K562 (cell line): ENCODE measurements around the gene NGDN. TPM values are rescaled to one million over a fixed set of nuclear protein-coding genes. Genes with fewer than 3 reads are reported as not detected.
A peak's percentile ranks its signal among the peaks of the same experiment; 100 is the strongest.

Experiments
- ATAC-seq: fragments of 200-7000 bp; cut with Tn5 transposase; 3 replicates; pipeline ENCODE4 v1.9.1; 2020; ENCODE audit warnings: moderate library complexity
- BruUV-seq: library from RNA; stranded (reverse); fragments of 400-500 nt; replicated peaks from 2 replicates; lab custom pipeline; 2021; lab: Mats Ljungman, UMichigan
- CTCF ChIA-PET: fragments of 300-600 bp; formaldehyde crosslinking; extraction: SDS; loops from one replicate; lab custom pipeline; 2021; ENCODE audit warnings: low intra/inter-chr PET ratio; lab: Yijun Ruan, JAX
- POLR2A ChIA-PET: fragments of 300-600, 350-650 bp; sonication (Branson Sonifier 250); formaldehyde crosslinking; extraction: SDS; loops from one replicate; lab custom pipeline; 2021; ENCODE audit warnings: antibody characterized with exemption, inconsistent platforms; lab: Yijun Ruan, JAX
- DNase-seq, 4 experiments: peaks; one replicate each; pipeline versions ENCODE4 v3.0.0 to v3.0.0-alpha.2; 2011 to 2018; ENCODE audit warnings: low spot score in 3 of 4, mixed read lengths in 3 of 4; ENCODE audit errors: extremely low read depth in 1 of 4
- FAIRE-seq: peaks from 2 replicates; lab custom pipeline; 2011; peaks lifted over from hg19 to GRCh38; lab: Jason Lieb, UNC
- H2AFZ ChIP-seq: 2 replicates; pipeline ENCODE4 v1.6.0; 2011; ENCODE audit warnings: low read depth, low read length, control low read depth, inconsistent platforms
- H3K27ac ChIP-seq: fragments of 200-600 bp; 3 replicates; pipeline ENCODE4 v1.8.0; 2011; ENCODE audit warnings: low read depth, mild to moderate bottlenecking, control low read depth, inconsistent platforms, low read length, moderate library complexity, mixed read lengths; ENCODE audit errors: extremely low read depth
- H3K27me3 ChIP-seq, 2 experiments: fragments of 300-600 bp in 1 of 2; 2 replicates in 1 of 2; 3 replicates in 1 of 2; pipeline versions ENCODE4 v1.6.0 to v1.8.0; 2011; ENCODE audit warnings: inconsistent platforms in 2 of 2, low read length in 2 of 2, mild to moderate bottlenecking in 1 of 2, mixed read lengths in 1 of 2, moderate library complexity in 1 of 2; ENCODE audit not compliant: control insufficient read depth in 2 of 2, insufficient read depth in 2 of 2
- H3K36me3 ChIP-seq: fragments of 300-600 bp; 3 replicates; pipeline ENCODE4 v1.8.0; 2011; ENCODE audit warnings: mild to moderate bottlenecking, low read length, inconsistent platforms; ENCODE audit not compliant: control insufficient read depth, insufficient read depth
- H3K4me1 ChIP-seq, 2 experiments: fragments of 200-600 bp in 1 of 2; replicated peaks in 1 of 2; 2 replicates in 1 of 2; 3 replicates in 1 of 2; pipeline versions ENCODE4 v1.5.1 to v1.8.0; 2011; ENCODE audit warnings: inconsistent platforms in 2 of 2, low read length in 2 of 2, mild to moderate bottlenecking in 1 of 2, mixed read lengths in 1 of 2, moderate library complexity in 1 of 2; ENCODE audit not compliant: control insufficient read depth in 2 of 2, insufficient read depth in 2 of 2
- H3K4me2 ChIP-seq: 2 replicates; pipeline ENCODE4 v1.6.1; 2011; ENCODE audit warnings: low read length, control low read depth, inconsistent platforms, mixed read lengths; ENCODE audit not compliant: insufficient read depth
- H3K4me3 ChIP-seq: fragments of 200-600 bp; sonication (generic), shearing (Covaris generic); 2 replicates; pipeline ENCODE4 v1.5.1; 2016; ENCODE audit warnings: control low read depth, inconsistent platforms
- H3K79me2 ChIP-seq: fragments of 200-600 bp; 3 replicates; pipeline ENCODE4 v1.8.0; 2011; ENCODE audit warnings: low read length, inconsistent platforms; ENCODE audit not compliant: control insufficient read depth, insufficient read depth
- H3K9ac ChIP-seq, 2 experiments: 2 replicates each; pipeline versions ENCODE4 v1.6.0 to v1.6.1; 2011; ENCODE audit warnings: low read depth in 2 of 2, low read length in 2 of 2, control low read depth in 1 of 2, inconsistent platforms in 1 of 2, mild to moderate bottlenecking in 1 of 2, mixed read lengths in 1 of 2; ENCODE audit not compliant: insufficient read depth in 1 of 2
- H3K9me1 ChIP-seq: one replicate; pipeline ENCODE4 v1.6.0; 2011; ENCODE audit warnings: inconsistent platforms, mild to moderate bottlenecking, low read length, moderate library complexity; ENCODE audit not compliant: control insufficient read depth, insufficient read depth
- H3K9me3 ChIP-seq: replicated peaks from 2 replicates; pipeline ENCODE4 v1.5.1; 2011; ENCODE audit warnings: low read depth, low read length, inconsistent platforms; ENCODE audit not compliant: control insufficient read depth, insufficient read depth
- H4K20me1 ChIP-seq: replicated peaks from 2 replicates; pipeline ENCODE4 v1.6.1; 2011; ENCODE audit warnings: low read length, inconsistent platforms, mixed read lengths; ENCODE audit not compliant: control insufficient read depth, insufficient read depth
- CBX8 ChIP-seq: fragments of 200-600 bp; sonication (generic); IDR thresholded peaks from 2 replicates; pipeline ENCODE4 v1.6.1; 2012; ENCODE audit warnings: borderline replicate concordance, mixed run types, low read depth, mild to moderate bottlenecking, moderate library complexity, mixed read lengths, low read length, control low read depth, inconsistent platforms; ENCODE audit not compliant: poor library complexity, severe bottlenecking; ENCODE audit errors: extremely low read depth
- CTCFL ChIP-seq: IDR thresholded peaks from 2 replicates; pipeline ENCODE4 v1.6.1; 2011; ENCODE audit warnings: borderline replicate concordance, low read depth, mild to moderate bottlenecking, moderate library complexity, low read length; ENCODE audit not compliant: insufficient read depth, poor library complexity, severe bottlenecking
- DEAF1 ChIP-seq: fragments of 450-650 bp; formaldehyde crosslinking; IDR thresholded peaks from 2 replicates; pipeline ENCODE4 v1.4.0; 2020; ENCODE audit warnings: mild to moderate bottlenecking, moderate library complexity
- E2F1 ChIP-seq: sonication (generic); formaldehyde crosslinking; IDR thresholded peaks from 2 replicates; pipeline ENCODE4 v1.8.1; 2023; ENCODE audit warnings: mild to moderate bottlenecking, missing genetic modification reagents, moderate library complexity
- E2F4 ChIP-seq: sonication (generic); formaldehyde crosslinking; IDR thresholded peaks from 2 replicates; pipeline ENCODE4 v1.8.0; 2022; ENCODE audit warnings: mild to moderate bottlenecking, low read depth, missing genetic modification reagents
- HMGXB4 ChIP-seq: sonication (generic); formaldehyde crosslinking; IDR thresholded peaks from 2 replicates; pipeline ENCODE4 v1.8.1; 2023; ENCODE audit warnings: mild to moderate bottlenecking, missing genetic modification reagents
- KAT2B ChIP-seq: IDR thresholded peaks from one replicate; pipeline ENCODE4 v1.6.1; 2012; ENCODE audit warnings: low read depth, mild to moderate bottlenecking, control low read depth, inconsistent platforms, low read length, moderate library complexity
- MAFF ChIP-seq: IDR thresholded peaks from 2 replicates; pipeline ENCODE4 v1.6.1; 2012; ENCODE audit warnings: low read length, improper control_type of control experiment
- MEIS2 ChIP-seq: fragments of 450-650 bp; IDR thresholded peaks from 2 replicates; pipeline ENCODE4 v1.6.1; 2014; ENCODE audit warnings: mild to moderate bottlenecking; ENCODE audit not compliant: partially characterized antibody
- PRMT5 ChIP-seq: sonication (generic); formaldehyde crosslinking; IDR thresholded peaks from 2 replicates; pipeline ENCODE4 v1.5.0; 2020; ENCODE audit warnings: missing genetic modification reagents
- PTTG1 ChIP-seq: fragments of 450-650 bp; IDR thresholded peaks from 2 replicates; pipeline ENCODE4 v1.6.1; 2016; ENCODE audit warnings: low read depth, mild to moderate bottlenecking, missing genetic modification characterization, missing compliant biosample characterization
- SMARCC2 ChIP-seq: fragments of 450-650 bp; IDR thresholded peaks from 2 replicates; pipeline ENCODE4 v1.6.1; 2017; ENCODE audit warnings: antibody characterized with exemption, moderate library complexity, mild to moderate bottlenecking, low read depth
- ZNF217 ChIP-seq: sonication (generic); formaldehyde crosslinking; IDR thresholded peaks from 2 replicates; pipeline ENCODE4 v1.8.0; 2022; ENCODE audit warnings: mild to moderate bottlenecking, missing genetic modification reagents
- ZSCAN32 ChIP-seq: fragments of 450-650 bp; formaldehyde crosslinking; IDR thresholded peaks from 2 replicates; pipeline ENCODE4 v1.4.0; 2020; ENCODE audit warnings: mild to moderate bottlenecking, moderate library complexity
- in situ Hi-C: fragments of 300-500 bp; cut with MboI; formaldehyde crosslinking; loops from 4 replicates; pipeline ENCODE4 v1.15.0; 2018; ENCODE audit warnings: inconsistent platforms, mixed read lengths
- intact Hi-C: fragments of 100-400 bp; cut with micrococcal nuclease; formaldehyde crosslinking; loops from 2 replicates; pipeline ENCODE4 v1.14.2; 2022
- polyA plus RNA-seq, 8 experiments: library from polyadenylated mRNA; depleted of rRNA in 4 of 8; stranded (reverse) in 5 of 8; unstranded in 3 of 8; fragments of >200 nt; fragmentation: Nextera tagmentation in 2 of 8; fragmentation: Illumina TruSeq in 1 of 8; extraction: Ambion mirVana in 2 of 8; extraction: Trizol in 1 of 8; gene quantifications; 2 replicates each; pipeline versions ENCODE4 v1.2.1 to v1.2.3, GENCODE V29; 2011 to 2014; ENCODE audit warnings: inconsistent platforms in 1 of 8, missing spikeins in 1 of 8
- total RNA-seq, 7 experiments: library from RNA; depleted of rRNA in 6 of 7; stranded (reverse); fragments of >200 nt in 6 of 7; fragmentation: Illumina TruSeq in 2 of 7; extraction: Trizol in 2 of 7; gene quantifications; 2 replicates each; pipeline versions ENCODE4 v1.2.1 to v1.2.3, GENCODE V29; 2011 to 2021; ENCODE audit warnings: low replicate concordance in 1 of 7

Gene NGDN
- total and polyA plus RNA-seq, 9 of the 15 experiments (the other 6 are each of a cell fraction or from before 2014, with no cell fraction given): 42.9 to 195 (median 74.9) TPM

GRCh38 chr14:23460960-23461359, 8.5 kb upstream of the NGDN start:
- no TSS peak for BruUV-seq
- in situ Hi-C loops: no loop called here
- H3K4me3 ChIP-seq: no peak overlapping the region
- TF ChIP-seq DEAF1 (no peak), ZSCAN32 (CRISPR knock-in tag) (no peak), CTCFL (no peak), PTTG1 (no peak), E2F1 (CRISPR knock-in tag) (no peak), KAT2B (no peak), MEIS2 (no peak), ZNF217 (CRISPR knock-in tag) (no peak), CBX8 (no peak), HMGXB4 (CRISPR knock-in tag) (no peak), SMARCC2 (no peak), E2F4 (CRISPR knock-in tag) (no peak), PRMT5 (CRISPR knock-in tag) (no peak), MAFF (no peak)

More at GRCh38 chr14:23460960-23461359, 8.5 kb upstream of the NGDN start:
- Histone ChIP-seq H3K9me1 (no peaks in the 10 kb centered on the region), H4K20me1 (no peaks in the 10 kb centered on the region), H3K4me2 (no peak overlapping the region), H3K27ac (no peak overlapping the region), H3K27me3 (no peaks in the 10 kb centered on the region), H3K9ac (no peak overlapping the region), H3K9me3 (no peaks in the 10 kb centered on the region), H2AFZ (no peak overlapping the region), H3K36me3 (no peaks in the 10 kb centered on the region), H3K4me1 (no peaks in the 10 kb centered on the region), H3K79me2 (no peaks in the 10 kb centered on the region)
- intact Hi-C loops: no loop called here
- ChIA-PET CTCF (no interaction called here), POLR2A (interaction anchor here (1.0 kb wide), 1 partner anchor 19 kb away, joined by 3 read pairs; no protein-coding TSS in a partner anchor)
- no peak for DNase-seq
- FAIRE-seq: peak; percentile 75
- ATAC-seq: 0 out of 3 replicates have a peak, but pooled peaks have one; percentile 26
